ENCODE data around the gene PRR5. TPM values are rescaled to one million over a fixed set of nuclear protein-coding genes. Genes with fewer than 3 reads are reported as not detected.

Gene PRR5
- total and polyA plus RNA-seq, 2 experiments from 2014 or later = 15.3 to 31.4 TPM

- TF ChIP-seq CTCF (conservative IDR thresholded peaks at IDR 0.05; ENCODE audit: low read depth in 2 of 2) = no peak
- no peak for TF ChIP-seq EZH2 (IDR thresholded peaks at IDR 0.05; ENCODE audit: low read depth, unreplicated experiment)
- TF ChIP-seq NANOG (IDR thresholded peaks at IDR 0.05; ENCODE audit: borderline replicate concordance) = no peak
- no peak for TF ChIP-seq POLR2AphosphoS5 (IDR thresholded peaks at IDR 0.05; ENCODE audit: low read depth)
- no peak for TF ChIP-seq REST (IDR thresholded peaks at IDR 0.05; ENCODE audit: unreplicated experiment)
- no peak for TF ChIP-seq ZNF331 (CRISPR knock-in tag; IDR thresholded peaks at IDR 0.05; ENCODE audit: low read depth)
- no peak for TF ChIP-seq EZH2phosphoT487 (IDR thresholded peaks at IDR 0.05; ENCODE audit: unreplicated experiment)
- TF ChIP-seq ZNF114 (CRISPR knock-in tag; IDR thresholded peaks at IDR 0.05) = no peak
Measured at GRCh38 chr22:44668886-44669521, 33.0 kb upstream of the PRR5 start (continued).

GRCh38 chr22:44669561-44669976 is 32.4 kb upstream of the PRR5 start:
- H2AFZ ChIP-seq = no peak overlapping the region
- H3K27ac Mint-ChIP-seq = no peak overlapping the region
- peak overlapping the region; percentile 79 for H3K4me2 ChIP-seq
- H4K20me1 ChIP-seq (replicated peaks; ENCODE audit: insufficient read depth) = no peaks in the 10 kb centered on the region
- no peak overlapping the region for H3K27ac ChIP-seq (ENCODE audit: low read depth)
- H3K4me3 Mint-ChIP-seq = peak overlapping the region; percentile 69
- peaks cover 6% of the 10 kb centered on the region; the same call in 1 of the 2 replicates for H3K4me1 ChIP-seq (ENCODE audit: insufficient read depth)
- TF ChIP-seq ETS1 (IDR thresholded peaks at IDR 0.05) (no peak), CTCF (conservative IDR thresholded peaks at IDR 0.05; ENCODE audit: low read depth in 2 of 2) (peak; percentile 72 to 81)
- H3K36me3 Mint-ChIP-seq (ENCODE audit: low read depth) = no peaks in the 10 kb centered on the region
- H3K27me3 Mint-ChIP-seq (ENCODE audit: insufficient read depth, low read depth, poor library complexity) = peaks cover 17% of the 10 kb centered on the region
- H3K27me3 ChIP-seq (ENCODE audit: insufficient read depth) = peaks cover 19% of the 10 kb centered on the region; the same call in 1 of the 2 replicates
- DNase-seq (ENCODE audit: low spot score) = peak; percentile 66
- ATAC-seq = peak; percentile 71
- no peaks in the 10 kb centered on the region for H3K9me2 ChIP-seq (ENCODE audit: insufficient read depth)
- H3F3A ChIP-seq (replicated peaks; ENCODE audit: low read depth) = peaks cover 13% of the 10 kb centered on the region
- H3K4me1 Mint-ChIP-seq = peaks cover 5% of the 10 kb centered on the region; the same call in 1 of the 3 replicates
- H3K36me3 ChIP-seq (ENCODE audit: insufficient read depth) = no peaks in the 10 kb centered on the region
- H3K4me3 ChIP-seq = peak overlapping the region; percentile 57
- H3K79me2 ChIP-seq (replicated peaks; ENCODE audit: insufficient read depth) = no peaks in the 10 kb centered on the region
- no peaks in the 10 kb centered on the region for H3K9me3 Mint-ChIP-seq

Measured in GM23338 (cell line).